Fibroblast of the aortic adventitia (primary cell): ENCODE results near the gene DAAM2. TPM values are rescaled to one million over a fixed set of nuclear protein-coding genes. Genes with fewer than 3 reads are reported as not detected.

Experiments
- DNase-seq: peaks from one replicate; pipeline ENCODE4 v3.0.0-alpha.2; 2010; ENCODE audit warnings: low read depth
- H3K4me3 ChIP-seq: 2 replicates; pipeline ENCODE4 v1.5.1; 2011; ENCODE audit warnings: low read depth, mild to moderate bottlenecking, control low read depth, low read length, moderate library complexity
- total RNA-seq: library from RNA; depleted of rRNA; stranded (reverse); fragments of >200 nt; gene quantifications from 2 replicates; pipeline ENCODE4 v1.2.3, GENCODE V29; 2012; ENCODE audit warnings: low replicate concordance
- TF ChIP-seq, protein P1 (sequence below): IDR thresholded peaks from 2 replicates; pipeline ENCODE4 v1.5.1; 2011; ENCODE audit warnings: mild to moderate bottlenecking, low read length, control low read depth, inconsistent platforms; ENCODE audit not compliant: insufficient read depth

DAAM2 gene
- total RNA-seq, 1 donor = 3.4 TPM

DNA sequence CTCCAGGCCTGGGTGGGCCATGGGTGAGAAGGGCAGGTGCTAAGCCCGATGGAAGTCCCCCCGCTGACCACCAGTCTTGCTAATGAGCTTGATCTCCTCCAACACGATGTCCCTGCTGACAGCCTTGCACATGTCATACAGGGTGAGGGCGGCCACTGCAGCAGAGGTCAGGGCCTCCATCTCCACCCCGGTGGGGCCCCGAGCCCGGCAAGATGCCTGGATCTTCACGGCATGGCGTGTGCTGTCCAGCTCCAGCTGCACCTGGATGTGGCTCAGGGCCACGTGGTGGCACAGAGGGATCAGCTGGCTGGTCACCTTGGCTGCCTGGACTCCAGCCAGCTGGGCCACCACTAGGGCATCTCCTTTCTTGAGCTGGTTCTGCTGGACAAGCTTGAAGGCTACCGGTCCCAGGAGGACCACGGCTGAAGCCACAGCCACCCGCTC lies 114.2 kb downstream of the DAAM2 start:
- no peak for DNase-seq
- TF ChIP-seq, protein P1, sequence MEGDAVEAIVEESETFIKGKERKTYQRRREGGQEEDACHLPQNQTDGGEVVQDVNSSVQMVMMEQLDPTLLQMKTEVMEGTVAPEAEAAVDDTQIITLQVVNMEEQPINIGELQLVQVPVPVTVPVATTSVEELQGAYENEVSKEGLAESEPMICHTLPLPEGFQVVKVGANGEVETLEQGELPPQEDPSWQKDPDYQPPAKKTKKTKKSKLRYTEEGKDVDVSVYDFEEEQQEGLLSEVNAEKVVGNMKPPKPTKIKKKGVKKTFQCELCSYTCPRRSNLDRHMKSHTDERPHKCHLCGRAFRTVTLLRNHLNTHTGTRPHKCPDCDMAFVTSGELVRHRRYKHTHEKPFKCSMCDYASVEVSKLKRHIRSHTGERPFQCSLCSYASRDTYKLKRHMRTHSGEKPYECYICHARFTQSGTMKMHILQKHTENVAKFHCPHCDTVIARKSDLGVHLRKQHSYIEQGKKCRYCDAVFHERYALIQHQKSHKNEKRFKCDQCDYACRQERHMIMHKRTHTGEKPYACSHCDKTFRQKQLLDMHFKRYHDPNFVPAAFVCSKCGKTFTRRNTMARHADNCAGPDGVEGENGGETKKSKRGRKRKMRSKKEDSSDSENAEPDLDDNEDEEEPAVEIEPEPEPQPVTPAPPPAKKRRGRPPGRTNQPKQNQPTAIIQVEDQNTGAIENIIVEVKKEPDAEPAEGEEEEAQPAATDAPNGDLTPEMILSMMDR = no peak
- H3K4me3 ChIP-seq = no peak overlapping the region

DNA sequence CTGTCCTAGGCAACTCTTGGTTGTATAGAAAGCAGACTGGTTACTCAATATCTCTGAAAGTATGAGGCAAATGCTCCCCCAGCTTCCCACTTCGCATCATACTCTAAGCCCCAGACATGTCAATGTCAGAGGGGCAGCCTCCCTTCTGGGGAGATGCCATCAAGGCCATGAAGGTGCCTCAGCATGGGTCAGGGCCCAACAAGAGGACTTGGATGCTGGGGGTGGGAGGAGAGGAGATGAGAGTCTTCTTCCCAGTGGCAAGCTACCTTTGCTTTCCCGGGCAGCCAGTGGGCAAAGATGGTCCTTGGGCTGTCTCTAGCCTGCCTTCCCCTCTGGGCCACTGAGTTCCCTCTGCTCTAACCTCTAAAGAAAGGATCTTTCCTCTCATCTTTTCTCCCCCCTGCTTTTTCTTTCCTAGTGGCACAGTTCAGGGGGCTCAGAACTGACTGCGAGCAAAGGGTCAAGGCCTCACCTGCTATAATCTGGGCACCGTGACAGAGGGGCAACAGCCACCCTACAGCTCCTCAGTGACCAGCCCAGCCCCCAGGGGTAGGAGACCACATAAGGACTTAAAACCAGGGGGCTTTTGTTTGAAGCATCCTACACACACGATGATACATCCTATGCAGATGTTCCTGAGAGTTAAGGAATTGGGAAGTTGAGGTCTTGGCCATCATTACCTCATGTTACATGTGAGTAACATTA lies 115.8 kb downstream of the DAAM2 start:
- DNase-seq = no peak
- TF ChIP-seq, protein P1 = no peak
- no peak overlapping the region for H3K4me3 ChIP-seq

DNA sequence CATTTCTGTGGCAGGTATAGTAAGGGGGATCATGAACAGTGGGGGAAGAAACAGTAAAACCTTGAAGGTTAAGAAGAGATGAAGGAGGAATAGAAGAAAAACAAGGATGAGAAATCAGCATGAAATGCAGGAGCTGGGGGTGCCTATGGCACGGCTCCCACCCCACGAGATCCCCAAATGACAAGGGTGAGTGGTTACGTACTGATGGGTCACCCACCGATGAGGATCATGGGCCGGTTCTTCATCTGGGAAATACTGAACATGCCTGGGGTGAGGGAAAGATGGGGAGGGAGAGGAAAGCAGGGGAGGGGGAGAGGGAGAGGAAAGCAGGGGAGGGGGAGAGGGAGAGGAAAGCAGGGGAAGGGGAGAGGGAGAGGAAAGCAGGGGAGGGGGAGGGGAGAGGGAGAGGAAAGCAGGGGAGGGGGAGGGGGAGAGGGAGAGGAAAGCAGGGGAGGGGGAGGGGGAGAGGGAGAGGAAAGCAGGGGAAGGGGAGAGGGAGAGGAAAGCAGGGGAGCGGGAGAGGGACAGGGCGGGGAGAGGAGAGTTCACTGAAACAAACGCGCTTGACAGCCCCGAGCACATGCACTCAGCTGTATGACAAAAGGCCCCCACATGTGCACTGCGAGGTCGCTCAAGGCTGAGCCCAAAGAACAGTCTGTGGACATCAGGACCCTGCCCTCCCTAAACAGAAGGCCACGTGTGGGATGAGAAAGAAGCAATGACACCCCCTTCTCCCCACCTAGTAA lies 116.8 kb downstream of the DAAM2 start:
- H3K4me3 ChIP-seq = no peak overlapping the region
- TF ChIP-seq, protein P1 = no peak
- no peak for DNase-seq

DNA sequence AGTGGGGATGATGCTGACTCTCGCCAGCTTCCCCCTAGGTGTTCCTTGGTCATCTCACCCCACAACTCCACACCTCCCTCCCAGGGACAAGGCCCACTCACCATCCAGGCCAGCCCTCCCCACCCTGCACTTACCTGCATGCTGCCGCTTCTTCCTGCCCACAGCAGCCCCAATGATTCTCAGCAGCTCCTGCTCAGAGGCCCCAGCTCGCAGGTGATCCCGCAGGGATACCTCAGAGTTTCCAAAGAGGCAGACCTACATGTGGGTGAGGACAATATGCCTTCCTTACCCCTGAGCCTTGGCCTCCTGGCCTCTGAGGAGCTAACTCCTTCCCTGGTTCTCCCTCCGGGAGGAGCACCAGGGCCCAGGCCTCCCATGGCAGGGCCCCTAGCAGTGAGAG lies 117.5 kb downstream of the DAAM2 start:
- TF ChIP-seq, protein P1 = no peak
- no peak for DNase-seq
- no peak overlapping the region for H3K4me3 ChIP-seq

DNA sequence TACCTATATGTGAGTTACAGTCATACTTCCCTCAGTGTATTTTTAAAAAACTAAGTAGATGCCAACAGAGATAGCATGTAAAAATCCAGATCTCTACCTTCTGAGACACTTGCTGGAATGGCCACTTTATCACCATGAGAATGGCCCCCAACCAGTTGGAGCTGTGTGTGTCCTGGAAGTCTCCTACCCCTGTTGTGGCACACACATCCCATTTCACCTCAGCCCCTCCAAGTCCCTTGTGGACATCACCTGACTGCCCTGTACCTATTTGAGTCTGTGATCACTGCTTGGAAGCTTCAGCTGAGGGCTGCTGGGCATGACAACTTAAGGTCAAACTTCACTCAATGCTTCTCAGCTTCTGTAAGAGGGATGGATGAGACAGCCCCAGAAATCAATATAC lies 118.0 kb downstream of the DAAM2 start:
- no peak for DNase-seq
- TF ChIP-seq, protein P1 = no peak
- no peak overlapping the region for H3K4me3 ChIP-seq

DNA sequence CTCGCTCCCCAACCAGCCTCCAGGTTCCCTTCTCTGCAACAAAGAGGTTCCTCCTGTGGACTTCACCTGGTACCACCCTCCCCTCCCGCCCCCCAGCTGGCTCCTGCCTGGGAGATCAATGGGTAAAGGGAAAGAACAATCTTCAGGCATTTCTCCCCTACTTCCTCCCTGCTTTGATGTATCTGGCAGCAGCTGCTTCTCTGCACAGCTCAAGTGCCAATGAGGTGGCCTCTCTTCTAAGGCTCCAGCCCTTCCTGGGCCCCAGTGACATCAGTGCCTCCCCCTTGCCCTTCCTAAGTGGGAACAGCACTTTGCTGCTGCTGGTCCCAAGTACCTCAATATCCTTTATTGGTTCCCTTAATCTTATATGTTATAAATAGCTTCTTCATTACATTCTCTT lies 118.6 kb downstream of the DAAM2 start:
- DNase-seq = no peak
- TF ChIP-seq, protein P1 = no peak
- no peak overlapping the region for H3K4me3 ChIP-seq
